ENCODE results near the gene CDH12.

- TF ChIP-seq POLR2A (IDR thresholded peaks at IDR 0.05) (no peak), CTCF (IDR thresholded peaks at IDR 0.05) (no peak)
Observed at GRCh38 chr5:22577006-22577405, 276.1 kb downstream of the CDH12 start.

Data from suprapubic skin (tissue), 3 donors.